HEK293 (cell line): ENCODE measurements around the gene WSCD2.

Experiments used
- CTCF ChIP-seq: fragments of 450-650 bp; formaldehyde crosslinking; IDR thresholded peaks from 2 replicates; pipeline ENCODE4 v1.5.1; 2016; ENCODE audit warnings: missing biosample characterization, missing genetic modification characterization
- ZNF114 ChIP-seq: fragments of 450-650 bp; formaldehyde crosslinking; IDR thresholded peaks from 2 replicates; pipeline ENCODE4 v1.5.0; 2017; ENCODE audit warnings: missing biosample characterization, missing genetic modification characterization
- ZNF24 ChIP-seq: fragments of 450-650 bp; formaldehyde crosslinking; IDR thresholded peaks from 2 replicates; pipeline ENCODE4 v1.5.1; 2016; ENCODE audit warnings: missing biosample characterization, missing genetic modification characterization
- ZNF280D ChIP-seq: fragments of 450-650 bp; formaldehyde crosslinking; IDR thresholded peaks from 2 replicates; pipeline ENCODE4 v1.5.1; 2016; ENCODE audit warnings: missing biosample characterization, missing genetic modification characterization
- ZNF362 ChIP-seq: fragments of 450-650 bp; formaldehyde crosslinking; IDR thresholded peaks from 2 replicates; pipeline ENCODE4 v1.5.1; 2016; ENCODE audit warnings: missing biosample characterization, missing genetic modification characterization
- ZNF629 ChIP-seq: fragments of 450-650 bp; formaldehyde crosslinking; IDR thresholded peaks from 2 replicates; pipeline ENCODE4 v1.5.1; 2017; ENCODE audit warnings: missing biosample characterization, missing genetic modification characterization
- ZNF785 ChIP-seq: fragments of 450-650 bp; formaldehyde crosslinking; IDR thresholded peaks from 2 replicates; pipeline ENCODE4 v1.5.1; 2016; ENCODE audit warnings: missing biosample characterization, missing genetic modification characterization

DNA sequence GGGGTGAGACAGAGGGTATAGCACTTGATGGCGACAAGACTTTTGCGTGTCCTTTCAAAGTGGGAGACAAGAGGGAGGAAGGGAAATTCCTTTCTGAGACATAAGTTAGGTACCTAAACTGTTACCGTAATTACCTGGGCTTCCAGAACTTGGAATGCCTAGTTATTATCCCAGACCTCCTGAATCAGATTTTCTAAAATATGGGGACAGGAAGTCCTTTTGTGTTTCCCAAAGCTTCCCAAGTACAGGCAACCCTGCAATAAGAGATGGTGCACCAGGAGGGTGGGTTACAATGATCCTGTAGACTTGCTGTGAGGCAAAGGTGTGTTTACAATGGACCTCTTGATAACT, 126.1 kb downstream of the WSCD2 start:
- TF ChIP-seq CTCF (no peak), ZNF280D (no peak), ZNF24 (tag by site-specific recombination) (no peak), ZNF362 (tag by site-specific recombination) (no peak), ZNF629 (tag by site-specific recombination) (no peak), ZNF785 (tag by site-specific recombination) (no peak), ZNF114 (tag by site-specific recombination) (no peak)
